ENCODE data around the gene LRIG2. TPM values are rescaled to one million over a fixed set of nuclear protein-coding genes. Genes with fewer than 3 reads are reported as not detected.
A peak's percentile ranks its signal among the peaks of the same experiment; 100 is the strongest.
"Not testable (repeated sequence)": the region's sequence is repeated elsewhere in the genome, so short reads cannot be mapped to it uniquely, and the experiment has no call there.

LRIG2 gene
- total and polyA plus RNA-seq, 2 donors from 2014 or later, result 3.6 to 17.4 TPM

GRCh38 chr1:113072141-113072756 lies 749 bp upstream of the LRIG2 start:
- Histone ChIP-seq H3K27ac (ENCODE audit: low read depth in 2 of 2, low read length in 2 of 2) (peak overlapping the region; percentile 25 to 91), H3K4me1 (ENCODE audit: control insufficient read depth in 2 of 3, insufficient read depth in 2 of 3, low read depth in 1 of 3, low read length in 3 of 3) (peaks cover 0 to 12% (median 5%) of the 10 kb centered on the region in 3 donors), H3K9ac (ENCODE audit: low read length in 3 of 3) (peak overlapping the region in 2 of 3 donors; percentile 62 to 97), H3K27me3 (ENCODE audit: control insufficient read depth, insufficient read depth, low read length) (no peaks in the 10 kb centered on the region), H3K9me3 (ENCODE audit: control insufficient read depth in 2 of 3, insufficient read depth in 1 of 3, low read length in 3 of 3) (no peaks in the 10 kb centered on the region), H3K4me3 (ENCODE audit: low read length in 3 of 3) (peak overlapping the region; percentile 84 to 98 (median 97)), H3K36me3 (ENCODE audit: control insufficient read depth in 2 of 3, insufficient read depth in 3 of 3, low read length in 3 of 3) (no peaks in the 10 kb centered on the region)
- TF ChIP-seq CTCF (IDR thresholded peaks at IDR 0.05; ENCODE audit: borderline replicate concordance, extremely low read depth, insufficient read depth), result no peak
- FAIRE-seq (no peak), DNase-seq (no peak)
- intact Hi-C loops (cut with DNase I), result no loop called here

- Histone ChIP-seq H3K9me3 (ENCODE audit: control insufficient read depth in 2 of 3, insufficient read depth in 1 of 3, low read length in 3 of 3) (no peaks in the 10 kb centered on the region), H3K4me1 (ENCODE audit: control insufficient read depth in 2 of 3, insufficient read depth in 2 of 3, low read depth in 1 of 3, low read length in 3 of 3) (peaks cover 0 to 12% (median 5%) of the 10 kb centered on the region in 3 donors), H3K4me3 (ENCODE audit: low read length in 3 of 3) (peak overlapping the region; percentile 84 to 98 (median 97)), H3K27me3 (ENCODE audit: control insufficient read depth, insufficient read depth, low read length) (no peaks in the 10 kb centered on the region), H3K27ac (ENCODE audit: low read depth in 2 of 2, low read length in 2 of 2) (peak overlapping the region; percentile 91 to 93), H3K36me3 (ENCODE audit: control insufficient read depth in 2 of 3, insufficient read depth in 3 of 3, low read length in 3 of 3) (no peaks in the 10 kb centered on the region), H3K9ac (ENCODE audit: low read length in 3 of 3) (peak overlapping the region; percentile 79 to 97 (median 91))
- intact Hi-C loops (cut with DNase I), result no loop called here
- DNase-seq, result peak in 1 of 5 donors; percentile 84
- no peak for FAIRE-seq
- TF ChIP-seq CTCF (IDR thresholded peaks at IDR 0.05; ENCODE audit: borderline replicate concordance, extremely low read depth, insufficient read depth), result peak; percentile 47
These were observed 517 bp downstream of the LRIG2 start for GRCh38 chr1:113073479-113073950.

- intact Hi-C loops (cut with DNase I), result no loop called here
- DNase-seq, result no peak
- Histone ChIP-seq H3K4me1 (ENCODE audit: control insufficient read depth in 2 of 3, insufficient read depth in 2 of 3, low read depth in 1 of 3, low read length in 3 of 3) (peaks cover 0 to 12% (median 5%) of the 10 kb centered on the region in 3 donors), H3K27ac (ENCODE audit: low read depth in 2 of 2, low read length in 2 of 2) (no peak overlapping the region), H3K27me3 (ENCODE audit: control insufficient read depth, insufficient read depth, low read length) (no peaks in the 10 kb centered on the region), H3K4me3 (ENCODE audit: low read length in 3 of 3) (peak overlapping the region; percentile 84 to 98 (median 97)), H3K9ac (ENCODE audit: low read length in 3 of 3) (peak overlapping the region; percentile 79 to 97 (median 91)), H3K9me3 (ENCODE audit: control insufficient read depth in 2 of 3, insufficient read depth in 1 of 3, low read length in 3 of 3) (no peaks in the 10 kb centered on the region), H3K36me3 (ENCODE audit: control insufficient read depth in 2 of 3, insufficient read depth in 3 of 3, low read length in 3 of 3) (no peaks in the 10 kb centered on the region)
- FAIRE-seq, result no peak
- TF ChIP-seq CTCF (IDR thresholded peaks at IDR 0.05; ENCODE audit: borderline replicate concordance, extremely low read depth, insufficient read depth), result no peak
These were observed 1.2 kb downstream of the LRIG2 start for GRCh38 chr1:113074237-113074636.

- H3K9me3 ChIP-seq (ENCODE audit: control insufficient read depth in 2 of 3, insufficient read depth in 1 of 3, low read length in 3 of 3); H3K4me3 ChIP-seq (ENCODE audit: low read length in 3 of 3); FAIRE-seq: not testable (repeated sequence)
These were observed 5.0 kb downstream of the LRIG2 start for GRCh38 chr1:113077978-113078377.

More at GRCh38 chr1:113077978-113078377, 5.0 kb downstream of the LRIG2 start:
- H3K36me3 ChIP-seq (ENCODE audit: control insufficient read depth in 2 of 3, insufficient read depth in 3 of 3, low read length in 3 of 3); intact Hi-C loops (cut with DNase I); H3K27me3 ChIP-seq (ENCODE audit: control insufficient read depth, insufficient read depth, low read length); DNase-seq; H3K27ac ChIP-seq (ENCODE audit: low read depth in 2 of 2, low read length in 2 of 2); H3K4me1 ChIP-seq (ENCODE audit: control insufficient read depth in 2 of 3, insufficient read depth in 2 of 3, low read depth in 1 of 3, low read length in 3 of 3); H3K9ac ChIP-seq (ENCODE audit: low read length in 3 of 3): not testable (repeated sequence)

All from kidney (tissue), 14 donors.